ENCODE results near the gene NFX1.

- TF ChIP-seq POLR2AphosphoS5 (IDR thresholded peaks at IDR 0.05; ENCODE audit: borderline replicate concordance, low read depth, low read length) (no peak), EZH2 (IDR thresholded peaks at IDR 0.05) (no peak), FOXP2 (optimal IDR thresholded peaks at IDR 0.05; ENCODE audit: control extremely low read depth, extremely low read length, insufficient read depth) (no peak)
Measured at GRCh38 chr9:33344145-33344544, 53.8 kb downstream of the NFX1 start.
